Fibroblast of lung (primary cell): ENCODE results near the gene IL4I1. TPM values are rescaled to one million over a fixed set of nuclear protein-coding genes. Genes with fewer than 3 reads are reported as not detected.

Experiments
- DNase-seq, 2 donors: peaks; one replicate each; pipeline versions ENCODE4 v3.0.0 to v3.0.0-alpha.2; 2010; ENCODE audit warnings: low read depth in 2 of 2
- H2AFZ ChIP-seq: 2 replicates; pipeline ENCODE4 v1.5.1; 2012; ENCODE audit warnings: low read length, control low read depth, inconsistent platforms
- H3K27ac ChIP-seq: 2 replicates; pipeline ENCODE4 v1.5.1; 2011; ENCODE audit warnings: low read length, control low read depth; ENCODE audit not compliant: insufficient read depth
- H3K27me3 ChIP-seq: 2 replicates; pipeline ENCODE4 v1.5.1; 2011; ENCODE audit warnings: mild to moderate bottlenecking, low read length; ENCODE audit not compliant: control insufficient read depth, insufficient read depth
- H3K36me3 ChIP-seq: 2 replicates; pipeline ENCODE4 v1.5.1; 2011; ENCODE audit warnings: low read length; ENCODE audit not compliant: control insufficient read depth, insufficient read depth
- H3K4me1 ChIP-seq: 2 replicates; pipeline ENCODE4 v1.5.1; 2011; ENCODE audit warnings: low read length; ENCODE audit not compliant: control insufficient read depth, insufficient read depth; ENCODE audit errors: extremely low read depth
- H3K4me2 ChIP-seq: 2 replicates; pipeline ENCODE4 v1.5.1; 2011; ENCODE audit warnings: low read length, control low read depth; ENCODE audit not compliant: insufficient read depth; ENCODE audit errors: extremely low read depth
- H3K4me3 ChIP-seq, 4 experiments: fragments of 200-600 bp in 1 of 4; sonication (generic) in 1 of 4; replicated peaks in 1 of 4; 2 replicates each; pipeline ENCODE4 v1.5.1; 2011 to 2016; ENCODE audit warnings: low read length in 4 of 4, low read depth in 3 of 4, mild to moderate bottlenecking in 3 of 4, control low read depth in 2 of 4, inconsistent platforms in 1 of 4, mixed read lengths in 1 of 4; ENCODE audit not compliant: insufficient read depth in 1 of 4; ENCODE audit errors: control extremely low read depth in 1 of 4
- H3K79me2 ChIP-seq: 2 replicates; pipeline ENCODE4 v1.5.1; 2012; ENCODE audit warnings: mild to moderate bottlenecking, low read length, inconsistent platforms; ENCODE audit not compliant: control insufficient read depth, insufficient read depth
- H3K9ac ChIP-seq: 2 replicates; pipeline ENCODE4 v1.5.1; 2011; ENCODE audit warnings: mild to moderate bottlenecking, low read length, control low read depth; ENCODE audit not compliant: insufficient read depth
- H3K9me3 ChIP-seq: 2 replicates; pipeline ENCODE4 v1.5.1; 2012; ENCODE audit warnings: low read depth, low read length; ENCODE audit not compliant: control insufficient read depth, insufficient read depth
- H4K20me1 ChIP-seq: 2 replicates; pipeline ENCODE4 v1.5.1; 2011; ENCODE audit warnings: low read length; ENCODE audit not compliant: control insufficient read depth, insufficient read depth; ENCODE audit errors: extremely low read depth
- EZH2 ChIP-seq: IDR thresholded peaks from 2 replicates; pipeline ENCODE4 v1.5.1; 2012; ENCODE audit warnings: low read length, control low read depth, mild to moderate bottlenecking; ENCODE audit errors: missing control alignments
- polyA plus RNA-seq, 2 donors: library from polyadenylated mRNA; depleted of rRNA in 1 of 2; stranded (reverse) in 1 of 2; unstranded in 1 of 2; fragments of >200 nt; gene quantifications; 2 replicates each; pipeline ENCODE4 v1.2.1, GENCODE V29; 2011 to 2012; ENCODE audit warnings: missing spikeins in 1 of 2
- total RNA-seq: library from RNA; depleted of rRNA; stranded (reverse); fragments of >200 nt; gene quantifications from 2 replicates; pipeline ENCODE4 v1.2.1, GENCODE V29; 2014
- TF ChIP-seq, protein P1 (sequence below), 2 donors: IDR thresholded peaks in 1 of 2; conservative IDR thresholded peaks in 1 of 2; 1 replicate in 1 of 2; 2 replicates in 1 of 2; pipeline ENCODE4 v1.5.1; 2011 to 2012; ENCODE audit warnings: low read length in 2 of 2, control low read depth in 1 of 2, inconsistent platforms in 1 of 2, low read depth in 1 of 2, mild to moderate bottlenecking in 1 of 2

Gene IL4I1
- total and polyA plus RNA-seq, 2 donors (not counting 1 experiment from before 2014, with no cell fraction given): 0.09 to 1.2 TPM

DNA sequence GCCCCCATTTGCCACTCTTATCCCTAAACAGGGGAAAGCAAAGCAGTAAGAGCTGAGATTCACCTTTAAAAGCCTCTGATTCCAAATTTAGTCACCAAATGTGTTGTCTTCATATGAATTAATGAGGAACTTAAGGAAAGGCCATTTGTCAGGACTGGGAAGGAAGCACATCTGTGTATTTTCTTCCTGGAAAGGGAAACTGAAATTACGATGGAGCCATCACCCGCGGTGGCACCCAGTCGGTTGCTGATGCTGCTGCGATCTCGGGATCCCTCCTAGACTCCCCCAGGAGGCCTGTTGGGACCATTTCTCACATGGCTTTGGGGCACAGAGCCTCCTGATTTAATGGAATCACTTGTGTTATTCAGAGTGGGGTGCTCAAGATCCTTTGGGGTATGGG is 7.4 kb upstream of the IL4I1 start:
- no peak overlapping the region for H3K4me3 ChIP-seq

DNA sequence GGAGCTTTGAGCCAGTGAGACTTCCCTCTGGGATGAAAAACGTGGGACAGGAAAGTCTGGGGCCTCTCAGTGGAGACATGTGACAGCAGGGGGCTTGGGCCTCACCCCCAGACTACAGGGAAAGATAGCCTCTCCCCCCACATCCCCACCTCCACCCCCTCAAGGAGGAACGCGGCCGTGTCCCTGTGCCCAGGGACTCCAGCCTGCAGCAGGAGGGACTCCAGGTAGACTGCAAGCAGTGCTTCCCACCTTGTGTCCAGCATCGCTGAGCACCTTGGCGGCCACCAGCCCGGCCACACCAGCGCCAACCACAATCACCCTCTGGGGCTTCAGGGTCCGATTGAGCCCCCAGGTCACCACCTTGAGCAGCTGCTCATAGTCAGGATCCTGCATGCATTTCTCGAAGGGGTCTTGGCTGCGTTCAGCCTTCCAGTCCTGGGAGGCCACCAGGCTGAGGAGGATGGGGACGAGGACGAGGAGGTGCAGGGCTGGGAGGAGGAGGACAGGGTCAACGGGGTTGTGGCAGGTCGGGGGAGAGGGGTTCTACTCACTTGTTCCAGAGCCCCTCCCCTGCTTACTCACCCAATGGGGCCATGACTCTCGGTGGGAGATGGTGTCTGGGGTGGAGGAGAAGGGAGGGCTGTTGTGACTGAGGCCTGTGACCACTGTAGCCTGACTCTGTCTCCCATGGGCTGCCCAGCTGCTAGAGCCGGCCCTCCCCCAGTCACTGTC is 955 bp downstream of the IL4I1 start:
- TF ChIP-seq, protein P1, sequence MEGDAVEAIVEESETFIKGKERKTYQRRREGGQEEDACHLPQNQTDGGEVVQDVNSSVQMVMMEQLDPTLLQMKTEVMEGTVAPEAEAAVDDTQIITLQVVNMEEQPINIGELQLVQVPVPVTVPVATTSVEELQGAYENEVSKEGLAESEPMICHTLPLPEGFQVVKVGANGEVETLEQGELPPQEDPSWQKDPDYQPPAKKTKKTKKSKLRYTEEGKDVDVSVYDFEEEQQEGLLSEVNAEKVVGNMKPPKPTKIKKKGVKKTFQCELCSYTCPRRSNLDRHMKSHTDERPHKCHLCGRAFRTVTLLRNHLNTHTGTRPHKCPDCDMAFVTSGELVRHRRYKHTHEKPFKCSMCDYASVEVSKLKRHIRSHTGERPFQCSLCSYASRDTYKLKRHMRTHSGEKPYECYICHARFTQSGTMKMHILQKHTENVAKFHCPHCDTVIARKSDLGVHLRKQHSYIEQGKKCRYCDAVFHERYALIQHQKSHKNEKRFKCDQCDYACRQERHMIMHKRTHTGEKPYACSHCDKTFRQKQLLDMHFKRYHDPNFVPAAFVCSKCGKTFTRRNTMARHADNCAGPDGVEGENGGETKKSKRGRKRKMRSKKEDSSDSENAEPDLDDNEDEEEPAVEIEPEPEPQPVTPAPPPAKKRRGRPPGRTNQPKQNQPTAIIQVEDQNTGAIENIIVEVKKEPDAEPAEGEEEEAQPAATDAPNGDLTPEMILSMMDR (conservative IDR thresholded peaks at IDR 0.05 in 1 of 2, IDR thresholded peaks at IDR 0.05 in 1 of 2; ENCODE audit: low read depth in 1 of 2, low read length in 2 of 2): no peak
- no peak for TF ChIP-seq EZH2
- DNase-seq: no peak
- Histone ChIP-seq H3K4me3 (no peak overlapping the region), H4K20me1 (no peaks in the 10 kb centered on the region), H3K27me3 (no peaks in the 10 kb centered on the region), H3K4me2 (no peak overlapping the region), H3K4me1 (peaks cover 4% of the 10 kb centered on the region), H3K36me3 (no peaks in the 10 kb centered on the region), H3K9ac (no peak overlapping the region), H3K79me2 (no peaks in the 10 kb centered on the region), H2AFZ (no peak overlapping the region), H3K27ac (no peak overlapping the region), H3K9me3 (no peaks in the 10 kb centered on the region)

More for the DNA sequence above, 7.4 kb upstream of the IL4I1 start:
- no peaks in the 10 kb centered on the region for H3K9me3 ChIP-seq
- H3K36me3 ChIP-seq: peaks cover 15% of the 10 kb centered on the region
- H3K4me2 ChIP-seq: no peak overlapping the region
- H2AFZ ChIP-seq: no peak overlapping the region
- H3K79me2 ChIP-seq: no peaks in the 10 kb centered on the region
- no peaks in the 10 kb centered on the region for H3K4me1 ChIP-seq
- DNase-seq: no peak
- TF ChIP-seq, protein P1 (conservative IDR thresholded peaks at IDR 0.05 in 1 of 2, IDR thresholded peaks at IDR 0.05 in 1 of 2; ENCODE audit: low read depth in 1 of 2, low read length in 2 of 2): no peak
- no peak for TF ChIP-seq EZH2
- no peaks in the 10 kb centered on the region for H3K27me3 ChIP-seq
- H4K20me1 ChIP-seq: no peaks in the 10 kb centered on the region
- H3K9ac ChIP-seq: no peak overlapping the region
- H3K27ac ChIP-seq: no peak overlapping the region

DNA sequence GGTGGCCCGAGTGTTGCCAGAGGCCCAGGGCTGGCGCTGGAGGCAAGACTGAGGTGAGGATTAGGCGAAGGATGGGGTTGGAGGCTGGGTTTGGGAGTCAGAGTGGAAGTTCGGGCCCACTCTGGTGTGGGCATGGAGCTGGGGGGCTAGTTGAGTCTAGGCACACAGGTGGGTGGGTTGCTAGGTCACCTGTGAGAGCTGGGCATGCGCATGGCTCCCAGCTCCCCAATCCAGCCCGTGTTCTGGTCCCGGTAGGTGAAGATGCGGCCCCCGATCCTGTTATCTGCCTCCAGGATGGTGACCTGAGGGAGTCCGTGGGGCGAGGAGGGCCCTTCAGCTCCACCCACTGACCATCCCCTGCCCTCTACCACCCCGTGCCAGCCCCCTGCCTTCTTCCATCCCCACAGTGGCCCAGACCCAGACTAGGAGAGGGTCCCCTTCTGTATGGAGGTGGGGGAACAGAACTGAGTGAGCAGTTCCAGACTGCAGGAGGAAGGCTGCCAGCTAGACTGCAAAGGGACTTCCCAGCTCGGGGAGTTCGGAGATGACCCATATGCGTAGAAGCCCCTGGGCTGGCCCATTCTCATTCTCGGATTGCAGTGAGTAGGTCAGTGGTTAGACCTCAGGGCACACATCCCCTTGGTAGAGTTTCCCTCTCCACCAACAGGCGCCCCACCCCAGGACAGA is 1.7 kb downstream of the IL4I1 start:
- Histone ChIP-seq H3K9me3 (no peaks in the 10 kb centered on the region), H4K20me1 (no peaks in the 10 kb centered on the region), H2AFZ (no peak overlapping the region), H3K4me3 (no peak overlapping the region), H3K27ac (no peak overlapping the region), H3K79me2 (no peaks in the 10 kb centered on the region), H3K4me2 (no peak overlapping the region), H3K27me3 (no peaks in the 10 kb centered on the region), H3K9ac (no peak overlapping the region), H3K36me3 (no peaks in the 10 kb centered on the region), H3K4me1 (peaks cover 7% of the 10 kb centered on the region)
- TF ChIP-seq, protein P1 (conservative IDR thresholded peaks at IDR 0.05 in 1 of 2, IDR thresholded peaks at IDR 0.05 in 1 of 2; ENCODE audit: low read depth in 1 of 2, low read length in 2 of 2): no peak
- TF ChIP-seq EZH2: no peak
- DNase-seq: no peak
